Measurements from ENCODE around the gene ADAM12. TPM values are rescaled to one million over a fixed set of nuclear protein-coding genes. Genes with fewer than 3 reads are reported as not detected.

Gene ADAM12
- total RNA-seq, 4 donors from 2014 or later: under 0.01 to 1.3 (median 1.0) TPM

- peaks cover 0 to 23% (median 13%) of the 10 kb centered on the region in 4 donors for H3K9me3 ChIP-seq
- H3K36me3 ChIP-seq: no peaks in the 10 kb centered on the region
- peaks cover 0 to 39% (median 0%) of the 10 kb centered on the region in 4 donors for H3K27me3 ChIP-seq
- TF ChIP-seq EP300 (IDR thresholded peaks at IDR 0.05) (no peak), POLR2A (IDR thresholded peaks at IDR 0.05; ENCODE audit: low read depth) (no peak)
- intact Hi-C loops (cut with DNase I): no loop called here
- H3K4me1 ChIP-seq: no peaks in the 10 kb centered on the region
- no peak overlapping the region for H3K4me3 ChIP-seq
- H3K27ac ChIP-seq (replicated peaks in 1 of 4): no peak overlapping the region
- no peak for DNase-seq (ENCODE audit: extremely low spot score)
- 91% methylated on average over 5 of the region's 5 CpGs for WGBS
Measured at GRCh38 chr10:126425032-126425431, 36.8 kb upstream of the ADAM12 start.

GRCh38 chr10:126423732-126424491, 35.6 kb upstream of the ADAM12 start:
- DNase-seq (ENCODE audit: extremely low spot score): no peak
- Histone ChIP-seq H3K4me3 (no peak overlapping the region), H3K27me3 (peaks cover 0 to 39% (median 0%) of the 10 kb centered on the region in 4 donors), H3K4me1 (no peaks in the 10 kb centered on the region), H3K36me3 (no peaks in the 10 kb centered on the region), H3K9me3 (peaks cover 0 to 29% (median 19%) of the 10 kb centered on the region in 4 donors), H3K27ac (replicated peaks in 1 of 4) (no peak overlapping the region)
- TF ChIP-seq POLR2AphosphoS5 (IDR thresholded peaks at IDR 0.05) (no peak), CTCF (IDR thresholded peaks at IDR 0.05) (no peak), EP300 (IDR thresholded peaks at IDR 0.05) (no peak), POLR2A (IDR thresholded peaks at IDR 0.05; ENCODE audit: low read depth) (no peak)
- intact Hi-C loops (cut with DNase I): no loop called here
- WGBS: 95% methylated on average over 6 of the region's 6 CpGs

- TF ChIP-seq EP300 (IDR thresholded peaks at IDR 0.05): no peak
- intact Hi-C loops (cut with DNase I): no loop called here
- Histone ChIP-seq H3K9me3 (peaks cover 0 to 34% (median 19%) of the 10 kb centered on the region in 4 donors), H3K27ac (replicated peaks in 1 of 4) (no peak overlapping the region), H3K27me3 (peaks cover 0 to 33% (median 0%) of the 10 kb centered on the region in 4 donors), H3K4me3 (no peak overlapping the region), H3K4me1 (no peaks in the 10 kb centered on the region), H3K36me3 (no peaks in the 10 kb centered on the region)
- 81% methylated on average over 1 of the region's 1 CpG for WGBS
- no peak for DNase-seq (ENCODE audit: extremely low spot score)
Measured at GRCh38 chr10:126422567-126422966, 34.3 kb upstream of the ADAM12 start.

DNA sequence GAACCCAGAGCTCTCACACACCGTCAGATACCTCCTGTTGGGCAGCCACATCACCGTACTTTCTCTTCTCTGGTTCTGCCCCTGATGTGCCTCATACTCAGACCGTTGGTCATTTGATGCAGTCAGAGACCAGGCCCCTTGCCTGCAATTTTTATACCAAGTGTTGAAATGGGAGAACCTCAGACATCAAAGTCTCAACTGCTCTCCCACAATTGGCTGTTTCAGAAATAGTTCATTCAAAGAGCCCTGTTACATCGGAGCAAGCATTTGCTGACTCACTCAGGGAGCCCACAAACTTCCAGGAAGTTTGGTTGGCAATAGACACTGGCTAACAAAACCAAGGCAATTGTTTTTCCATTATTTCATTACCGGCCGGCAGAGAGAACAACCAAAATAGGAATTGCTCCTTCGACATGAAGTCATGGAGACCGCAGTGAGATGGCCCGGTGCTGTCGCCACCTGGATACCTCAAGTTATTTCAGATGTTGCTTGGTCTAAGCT, 33.5 kb upstream of the ADAM12 start:
- 80% methylated on average over 10 of the region's 10 CpGs for WGBS
- Histone ChIP-seq H3K4me1 (no peaks in the 10 kb centered on the region), H3K4me3 (no peak overlapping the region), H3K9me3 (peaks cover 0 to 34% (median 19%) of the 10 kb centered on the region in 4 donors), H3K27ac (replicated peaks in 1 of 4) (no peak overlapping the region), H3K27me3 (peaks cover 0 to 25% (median 0%) of the 10 kb centered on the region in 4 donors), H3K36me3 (no peaks in the 10 kb centered on the region)
- no peak for DNase-seq (ENCODE audit: extremely low spot score)
- intact Hi-C loops (cut with DNase I): no loop called here
- TF ChIP-seq EP300 (IDR thresholded peaks at IDR 0.05) (no peak), CTCF (IDR thresholded peaks at IDR 0.05) (no peak), POLR2A (IDR thresholded peaks at IDR 0.05; ENCODE audit: low read depth) (no peak), POLR2AphosphoS5 (IDR thresholded peaks at IDR 0.05) (no peak)

DNA sequence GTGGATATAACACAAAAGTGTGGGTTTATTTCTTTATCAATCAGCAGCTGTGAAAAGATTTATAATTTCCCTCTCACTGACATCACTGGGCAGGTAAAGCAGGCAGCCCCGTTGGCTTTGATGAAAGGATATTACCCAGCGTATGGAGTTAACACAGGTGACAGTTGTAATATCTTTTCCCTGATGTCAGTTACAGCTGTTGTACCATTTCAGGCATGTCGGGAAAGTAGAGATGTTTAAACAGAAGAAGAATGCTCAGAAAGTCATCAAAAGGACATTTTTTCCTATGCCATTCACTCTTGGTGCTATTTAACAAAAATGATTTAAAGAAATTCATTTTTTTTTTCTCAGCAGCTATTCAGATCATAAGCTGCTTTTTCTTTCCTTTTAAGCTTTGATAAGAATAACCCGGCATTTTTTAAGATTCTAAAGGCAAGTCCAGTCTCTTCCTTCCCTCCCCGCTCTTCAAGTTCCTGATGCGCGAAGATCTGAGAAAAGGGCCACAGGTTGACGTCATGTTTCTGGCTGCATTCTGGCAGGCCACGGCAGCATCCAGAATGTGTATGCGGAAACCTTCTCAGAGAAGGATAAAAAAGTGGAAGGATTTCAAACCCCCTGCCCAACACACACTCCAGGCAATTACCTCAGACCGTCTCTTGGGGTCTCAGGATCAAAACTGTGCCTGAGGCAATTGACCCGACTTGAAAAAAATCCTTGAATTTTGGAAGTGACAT, 32.5 kb upstream of the ADAM12 start:
- no peak for TF ChIP-seq EP300 (IDR thresholded peaks at IDR 0.05)
- TF ChIP-seq POLR2A (IDR thresholded peaks at IDR 0.05; ENCODE audit: low read depth): no peak
- no peak for TF ChIP-seq POLR2AphosphoS5 (IDR thresholded peaks at IDR 0.05)
- TF ChIP-seq CTCF (IDR thresholded peaks at IDR 0.05): no peak
- DNase-seq (ENCODE audit: extremely low spot score): no peak
- Histone ChIP-seq H3K27ac (replicated peaks in 1 of 4) (no peak overlapping the region), H3K4me3 (no peak overlapping the region), H3K36me3 (no peaks in the 10 kb centered on the region), H3K9me3 (peaks cover 0 to 34% (median 19%) of the 10 kb centered on the region in 4 donors), H3K27me3 (peaks cover 0 to 15% (median 0%) of the 10 kb centered on the region in 4 donors), H3K4me1 (no peaks in the 10 kb centered on the region)
- WGBS: 63% methylated on average over 12 of the region's 12 CpGs
- intact Hi-C loops (cut with DNase I): no loop called here
